ENCODE results near the gene TRDMT1. TPM values are rescaled to one million over a fixed set of nuclear protein-coding genes. Genes with fewer than 3 reads are reported as not detected.

The TRDMT1 gene
- total and polyA plus RNA-seq, 4 donors: 2.5 to 25.9 (median 6.5) TPM

- H3K4me3 ChIP-seq: no peak overlapping the region
- H3K9ac ChIP-seq (ENCODE audit: insufficient read depth in 1 of 2, low read length in 2 of 2): no peak overlapping the region
- 75 to 89% methylated on average over 7 of the region's 7 CpGs for WGBS, 2 donors
- H3K27me3 ChIP-seq (ENCODE audit: control insufficient read depth in 3 of 3, insufficient read depth in 3 of 3, low read length in 2 of 3): no peaks in the 10 kb centered on the region
- no peak for TF ChIP-seq CTCF (IDR thresholded peaks at IDR 0.05; ENCODE audit: control extremely low read depth, extremely low read depth)
- no peak for ATAC-seq (ENCODE audit: insufficient read depth, low FRiP score)
- no peaks in the 10 kb centered on the region for H3K36me3 ChIP-seq (ENCODE audit: control insufficient read depth in 4 of 4, insufficient read depth in 4 of 4, low read length in 4 of 4)
- peak overlapping the region in 1 of 2 donors; percentile 21 for H3K27ac ChIP-seq (ENCODE audit: low read depth in 1 of 2, low read length in 1 of 2)
- H3K4me1 ChIP-seq (ENCODE audit: control insufficient read depth in 5 of 5, insufficient read depth in 5 of 5, low read length in 5 of 5): peaks cover 0 to 3% (median 0%) of the 10 kb centered on the region in 5 donors
- DNase-seq: no peak
- H3K9me3 ChIP-seq (ENCODE audit: control insufficient read depth in 4 of 4, insufficient read depth in 3 of 4, low read length in 3 of 4): no peaks in the 10 kb centered on the region
Observed at GRCh38 chr10:17101257-17101909, 100.1 kb downstream of the TRDMT1 start.

GRCh38 chr10:17100586-17100985 is 100.9 kb downstream of the TRDMT1 start:
- WGBS, 2 donors: 83 to 93% methylated on average over 9 of the region's 9 CpGs

GRCh38 chr10:17098012-17098411 is 103.5 kb downstream of the TRDMT1 start:
- DNase-seq (no peak), ATAC-seq (ENCODE audit: insufficient read depth, low FRiP score) (no peak)
- Histone ChIP-seq H3K9me3 (ENCODE audit: control insufficient read depth in 4 of 4, insufficient read depth in 3 of 4, low read length in 3 of 4) (no peaks in the 10 kb centered on the region), H3K27ac (ENCODE audit: low read depth in 1 of 2, low read length in 1 of 2) (no peak overlapping the region), H3K27me3 (ENCODE audit: control insufficient read depth in 3 of 3, insufficient read depth in 3 of 3, low read length in 2 of 3) (no peaks in the 10 kb centered on the region), H3K9ac (ENCODE audit: insufficient read depth in 1 of 2, low read length in 2 of 2) (no peak overlapping the region), H3K4me1 (ENCODE audit: control insufficient read depth in 5 of 5, insufficient read depth in 5 of 5, low read length in 5 of 5) (peaks cover 0 to 3% (median 0%) of the 10 kb centered on the region in 5 donors), H3K36me3 (ENCODE audit: control insufficient read depth in 4 of 4, insufficient read depth in 4 of 4, low read length in 4 of 4) (no peaks in the 10 kb centered on the region), H3K4me3 (no peak overlapping the region)
- no peak for TF ChIP-seq CTCF (IDR thresholded peaks at IDR 0.05; ENCODE audit: control extremely low read depth, extremely low read depth)
- WGBS, 2 donors: 95 to 97% methylated on average over 3 of the region's 3 CpGs

More at GRCh38 chr10:17100586-17100985, 100.9 kb downstream of the TRDMT1 start:
- H3K9me3 ChIP-seq (ENCODE audit: control insufficient read depth in 4 of 4, insufficient read depth in 3 of 4, low read length in 3 of 4): no peaks in the 10 kb centered on the region
- no peak overlapping the region for H3K4me3 ChIP-seq
- H3K27ac ChIP-seq (ENCODE audit: low read depth in 1 of 2, low read length in 1 of 2): no peak overlapping the region
- H3K27me3 ChIP-seq (ENCODE audit: control insufficient read depth in 3 of 3, insufficient read depth in 3 of 3, low read length in 2 of 3): no peaks in the 10 kb centered on the region
- H3K36me3 ChIP-seq (ENCODE audit: control insufficient read depth in 4 of 4, insufficient read depth in 4 of 4, low read length in 4 of 4): no peaks in the 10 kb centered on the region
- DNase-seq (no peak), ATAC-seq (ENCODE audit: insufficient read depth, low FRiP score) (no peak)
- peaks cover 0 to 3% (median 0%) of the 10 kb centered on the region in 5 donors for H3K4me1 ChIP-seq (ENCODE audit: control insufficient read depth in 5 of 5, insufficient read depth in 5 of 5, low read length in 5 of 5)
- H3K9ac ChIP-seq (ENCODE audit: insufficient read depth in 1 of 2, low read length in 2 of 2): no peak overlapping the region
- TF ChIP-seq CTCF (IDR thresholded peaks at IDR 0.05; ENCODE audit: control extremely low read depth, extremely low read depth): no peak

Small RNA genes within 50 kb of the gene (small RNA-seq; reads per million reads assigned to genes)
- gene AC067747.1 (ENCODE audit: low replicate concordance): not detected

Other genes starting within 250 kb of the TRDMT1 start
- gene CUBN, start 71.9 kb downstream of the TRDMT1 start, total RNA-seq: 1 to 10 TPM; 1.7 to 5.1 TPM
- under 1 TPM; 0.33 to 0.35 TPM for gene CUBN, start 71.9 kb downstream of the TRDMT1 start, polyA plus RNA-seq
- gene VIM, start 26.6 kb upstream of the TRDMT1 start, total RNA-seq: 1,000 to 10,000 TPM; 1,296 to 1,640 TPM
- gene VIM, start 26.6 kb upstream of the TRDMT1 start, polyA plus RNA-seq: 1,000 to 10,000 TPM in 1 of 2 donors, 100 to 1,000 TPM in 1; 800 to 1,426 TPM

Data from lung (tissue), 13 donors.